ENCODE data around the gene SP110. TPM values are rescaled to one million over a fixed set of nuclear protein-coding genes. Genes with fewer than 3 reads are reported as not detected.

SP110 gene
- total and polyA plus RNA-seq, 9 of the 15 experiments (the other 6 are each of a cell fraction or from before 2014, with no cell fraction given): 3.6 to 11.0 (median 7.1) TPM

DNA sequence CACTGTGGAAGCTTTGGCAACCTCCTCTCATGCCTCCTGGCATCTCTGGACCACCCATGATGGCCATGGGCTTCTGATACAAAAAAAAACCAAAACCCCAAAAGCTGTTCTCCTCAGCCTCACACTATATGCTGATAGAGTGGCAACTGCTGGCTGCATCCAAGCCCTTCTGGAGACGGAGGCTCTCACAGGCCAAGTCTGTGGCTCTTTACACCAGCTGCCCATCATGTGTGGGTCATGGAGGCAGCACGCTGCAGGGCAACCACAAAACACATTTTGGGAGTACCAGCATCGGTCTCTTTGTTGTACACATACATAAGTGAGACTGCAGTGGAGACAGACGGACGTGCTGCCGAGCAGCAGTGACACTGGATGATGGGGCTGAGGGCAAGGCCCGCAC is 45.3 kb downstream of the SP110 start (continued):
- TF ChIP-seq, protein P1, sequence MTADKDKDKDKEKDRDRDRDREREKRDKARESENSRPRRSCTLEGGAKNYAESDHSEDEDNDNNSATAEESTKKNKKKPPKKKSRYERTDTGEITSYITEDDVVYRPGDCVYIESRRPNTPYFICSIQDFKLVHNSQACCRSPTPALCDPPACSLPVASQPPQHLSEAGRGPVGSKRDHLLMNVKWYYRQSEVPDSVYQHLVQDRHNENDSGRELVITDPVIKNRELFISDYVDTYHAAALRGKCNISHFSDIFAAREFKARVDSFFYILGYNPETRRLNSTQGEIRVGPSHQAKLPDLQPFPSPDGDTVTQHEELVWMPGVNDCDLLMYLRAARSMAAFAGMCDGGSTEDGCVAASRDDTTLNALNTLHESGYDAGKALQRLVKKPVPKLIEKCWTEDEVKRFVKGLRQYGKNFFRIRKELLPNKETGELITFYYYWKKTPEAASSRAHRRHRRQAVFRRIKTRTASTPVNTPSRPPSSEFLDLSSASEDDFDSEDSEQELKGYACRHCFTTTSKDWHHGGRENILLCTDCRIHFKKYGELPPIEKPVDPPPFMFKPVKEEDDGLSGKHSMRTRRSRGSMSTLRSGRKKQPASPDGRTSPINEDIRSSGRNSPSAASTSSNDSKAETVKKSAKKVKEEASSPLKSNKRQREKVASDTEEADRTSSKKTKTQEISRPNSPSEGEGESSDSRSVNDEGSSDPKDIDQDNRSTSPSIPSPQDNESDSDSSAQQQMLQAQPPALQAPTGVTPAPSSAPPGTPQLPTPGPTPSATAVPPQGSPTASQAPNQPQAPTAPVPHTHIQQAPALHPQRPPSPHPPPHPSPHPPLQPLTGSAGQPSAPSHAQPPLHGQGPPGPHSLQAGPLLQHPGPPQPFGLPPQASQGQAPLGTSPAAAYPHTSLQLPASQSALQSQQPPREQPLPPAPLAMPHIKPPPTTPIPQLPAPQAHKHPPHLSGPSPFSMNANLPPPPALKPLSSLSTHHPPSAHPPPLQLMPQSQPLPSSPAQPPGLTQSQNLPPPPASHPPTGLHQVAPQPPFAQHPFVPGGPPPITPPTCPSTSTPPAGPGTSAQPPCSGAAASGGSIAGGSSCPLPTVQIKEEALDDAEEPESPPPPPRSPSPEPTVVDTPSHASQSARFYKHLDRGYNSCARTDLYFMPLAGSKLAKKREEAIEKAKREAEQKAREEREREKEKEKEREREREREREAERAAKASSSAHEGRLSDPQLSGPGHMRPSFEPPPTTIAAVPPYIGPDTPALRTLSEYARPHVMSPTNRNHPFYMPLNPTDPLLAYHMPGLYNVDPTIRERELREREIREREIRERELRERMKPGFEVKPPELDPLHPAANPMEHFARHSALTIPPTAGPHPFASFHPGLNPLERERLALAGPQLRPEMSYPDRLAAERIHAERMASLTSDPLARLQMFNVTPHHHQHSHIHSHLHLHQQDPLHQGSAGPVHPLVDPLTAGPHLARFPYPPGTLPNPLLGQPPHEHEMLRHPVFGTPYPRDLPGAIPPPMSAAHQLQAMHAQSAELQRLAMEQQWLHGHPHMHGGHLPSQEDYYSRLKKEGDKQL (CRISPR knock-in tag; IDR thresholded peaks at IDR 0.05; ENCODE audit: borderline replicate concordance): no peak
- TF ChIP-seq, protein P2, sequence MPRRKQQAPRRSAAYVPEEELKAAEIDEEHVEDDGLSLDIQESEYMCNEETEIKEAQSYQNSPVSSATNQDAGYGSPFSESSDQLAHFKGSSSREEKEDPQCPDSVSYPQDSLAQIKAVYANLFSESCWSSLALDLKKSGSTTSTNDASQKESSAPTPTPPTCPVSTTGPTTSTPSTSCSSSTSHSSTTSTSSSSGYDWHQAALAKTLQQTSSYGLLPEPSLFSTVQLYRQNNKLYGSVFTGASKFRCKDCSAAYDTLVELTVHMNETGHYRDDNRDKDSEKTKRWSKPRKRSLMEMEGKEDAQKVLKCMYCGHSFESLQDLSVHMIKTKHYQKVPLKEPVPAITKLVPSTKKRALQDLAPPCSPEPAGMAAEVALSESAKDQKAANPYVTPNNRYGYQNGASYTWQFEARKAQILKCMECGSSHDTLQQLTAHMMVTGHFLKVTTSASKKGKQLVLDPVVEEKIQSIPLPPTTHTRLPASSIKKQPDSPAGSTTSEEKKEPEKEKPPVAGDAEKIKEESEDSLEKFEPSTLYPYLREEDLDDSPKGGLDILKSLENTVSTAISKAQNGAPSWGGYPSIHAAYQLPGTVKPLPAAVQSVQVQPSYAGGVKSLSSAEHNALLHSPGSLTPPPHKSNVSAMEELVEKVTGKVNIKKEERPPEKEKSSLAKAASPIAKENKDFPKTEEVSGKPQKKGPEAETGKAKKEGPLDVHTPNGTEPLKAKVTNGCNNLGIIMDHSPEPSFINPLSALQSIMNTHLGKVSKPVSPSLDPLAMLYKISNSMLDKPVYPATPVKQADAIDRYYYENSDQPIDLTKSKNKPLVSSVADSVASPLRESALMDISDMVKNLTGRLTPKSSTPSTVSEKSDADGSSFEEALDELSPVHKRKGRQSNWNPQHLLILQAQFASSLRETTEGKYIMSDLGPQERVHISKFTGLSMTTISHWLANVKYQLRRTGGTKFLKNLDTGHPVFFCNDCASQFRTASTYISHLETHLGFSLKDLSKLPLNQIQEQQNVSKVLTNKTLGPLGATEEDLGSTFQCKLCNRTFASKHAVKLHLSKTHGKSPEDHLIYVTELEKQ (CRISPR knock-in tag; IDR thresholded peaks at IDR 0.05): no peak
- TF ChIP-seq, protein P3, sequence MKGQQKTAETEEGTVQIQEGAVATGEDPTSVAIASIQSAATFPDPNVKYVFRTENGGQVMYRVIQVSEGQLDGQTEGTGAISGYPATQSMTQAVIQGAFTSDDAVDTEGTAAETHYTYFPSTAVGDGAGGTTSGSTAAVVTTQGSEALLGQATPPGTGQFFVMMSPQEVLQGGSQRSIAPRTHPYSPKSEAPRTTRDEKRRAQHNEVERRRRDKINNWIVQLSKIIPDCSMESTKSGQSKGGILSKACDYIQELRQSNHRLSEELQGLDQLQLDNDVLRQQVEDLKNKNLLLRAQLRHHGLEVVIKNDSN (CRISPR knock-in tag; IDR thresholded peaks at IDR 0.05): no peak
- no peak for TF ChIP-seq FOSL1 (tag; conservative IDR thresholded peaks at IDR 0.05)

Data from K562 (cell line).